GM19193 (cell line): ENCODE results near the gene RANBP9.

Experiments
- POLR2A ChIP-seq: IDR thresholded peaks from 4 replicates; pipeline ENCODE4 v1.6.1; 2011; ENCODE audit not compliant: insufficient read depth, insufficient read length; ENCODE audit errors: extremely low read depth

The RANBP9 gene

DNA sequence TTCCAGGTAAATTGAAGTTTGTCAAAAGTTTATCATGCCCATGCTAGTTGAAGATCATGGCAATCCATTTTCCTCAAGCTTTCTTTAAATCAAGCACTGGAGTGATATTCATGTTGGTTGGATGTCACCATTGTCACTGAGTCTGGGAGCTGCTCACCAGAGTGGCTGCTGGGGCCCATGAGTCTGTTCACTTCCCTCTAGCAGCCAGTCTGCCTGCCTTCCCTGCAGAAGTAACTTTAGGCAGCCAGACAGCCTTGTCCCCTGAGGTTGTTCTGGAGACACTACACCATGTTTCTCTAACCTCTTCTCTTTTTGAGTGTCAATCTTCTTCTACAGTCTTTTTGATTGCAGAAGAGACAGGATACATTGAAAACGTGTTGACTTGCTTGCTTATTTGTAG lies 131.7 kb downstream of the RANBP9 start:
- no peak for TF ChIP-seq POLR2A

DNA sequence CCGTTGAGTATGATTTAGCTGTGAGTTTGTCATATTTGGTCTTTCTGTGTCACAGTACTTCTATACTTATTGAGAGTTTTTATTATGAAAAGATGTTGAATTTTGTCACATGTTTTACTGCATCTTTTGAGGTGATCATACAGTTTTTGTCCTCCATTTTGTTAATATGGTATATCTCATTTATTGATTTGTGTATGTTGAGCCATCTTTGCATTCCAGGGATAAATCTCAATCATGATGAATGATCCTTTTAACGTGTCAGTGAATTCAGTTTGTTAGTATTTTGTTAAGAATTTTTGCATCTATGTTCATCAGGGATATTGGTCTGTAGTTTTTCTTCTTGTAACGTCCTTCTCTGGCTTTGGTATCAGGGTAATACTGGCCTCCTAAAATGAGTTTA lies 133.7 kb downstream of the RANBP9 start:
- TF ChIP-seq POLR2A = no peak

GRCh38 chr6:13576017-13576416 lies 135.6 kb downstream of the RANBP9 start:
- TF ChIP-seq POLR2A = no peak

- no peak for TF ChIP-seq POLR2A
Measured at GRCh38 chr6:13575377-13575775, 136.3 kb downstream of the RANBP9 start.

DNA sequence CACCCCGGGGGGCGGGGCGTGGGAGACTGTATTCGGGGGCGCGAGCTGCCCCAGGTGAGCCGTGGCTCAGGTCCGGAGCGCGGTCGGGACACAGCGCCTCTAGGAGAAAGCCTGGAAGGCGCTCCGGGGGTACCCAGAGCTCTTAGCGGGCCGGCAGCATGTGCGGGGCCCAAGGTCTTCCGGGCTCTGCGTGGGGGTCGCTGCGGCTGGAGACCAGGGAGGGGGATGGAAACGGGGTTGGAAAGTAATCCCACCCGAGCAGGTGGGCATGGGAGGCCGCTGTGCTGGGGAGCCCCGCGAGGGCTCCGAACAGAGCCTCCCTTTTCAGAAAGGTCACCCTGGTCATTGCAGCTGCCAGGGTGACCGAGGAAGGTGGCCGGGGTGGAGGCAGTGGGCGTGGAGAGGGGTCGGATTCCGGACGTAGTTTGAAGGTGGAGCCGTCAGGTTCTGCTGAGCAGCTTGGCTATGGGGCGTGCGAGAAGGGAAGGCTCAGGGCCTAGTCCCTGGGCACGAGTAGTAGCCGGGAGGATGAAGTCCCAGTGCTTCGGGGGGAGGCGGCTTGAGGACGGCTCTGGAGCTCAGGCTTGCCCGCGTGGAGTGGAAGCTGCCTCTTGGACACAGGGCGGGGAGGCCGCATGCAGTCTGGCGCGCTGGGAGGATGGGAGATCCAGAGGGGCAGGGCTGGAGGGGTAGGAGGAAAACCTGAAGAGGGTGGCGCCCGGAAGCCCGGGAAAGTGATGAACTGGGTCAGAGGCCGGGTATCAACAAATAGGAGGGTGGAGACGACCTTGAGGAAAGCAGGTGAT lies 136.9 kb downstream of the RANBP9 start, which contains the start of gene SIRT5:
TSS of gene SIRT5 (plus strand) at position 31 of the 806 bp plus-strand sequence. CDS start 9,510 bp downstream, outside the sequence.
- peak; percentile 78 for TF ChIP-seq POLR2A

- TF ChIP-seq POLR2A = peak; percentile 78
Measured at GRCh38 chr6:13574149-13574570, 137.5 kb downstream of the RANBP9 start.

GRCh38 chr6:13573669-13574110 lies 137.9 kb downstream of the RANBP9 start:
- TF ChIP-seq POLR2A = no peak

- TF ChIP-seq POLR2A = no peak
Measured at GRCh38 chr6:13572951-13573654, 138.5 kb downstream of the RANBP9 start.

GRCh38 chr6:13572240-13572639 lies 139.4 kb downstream of the RANBP9 start:
- no peak for TF ChIP-seq POLR2A
